ENCODE data around the gene ADAMTSL1. TPM values are rescaled to one million over a fixed set of nuclear protein-coding genes. Genes with fewer than 3 reads are reported as not detected.

ADAMTSL1 gene
- total RNA-seq, 1 donor from 2014 or later = 1.6 TPM

DNA sequence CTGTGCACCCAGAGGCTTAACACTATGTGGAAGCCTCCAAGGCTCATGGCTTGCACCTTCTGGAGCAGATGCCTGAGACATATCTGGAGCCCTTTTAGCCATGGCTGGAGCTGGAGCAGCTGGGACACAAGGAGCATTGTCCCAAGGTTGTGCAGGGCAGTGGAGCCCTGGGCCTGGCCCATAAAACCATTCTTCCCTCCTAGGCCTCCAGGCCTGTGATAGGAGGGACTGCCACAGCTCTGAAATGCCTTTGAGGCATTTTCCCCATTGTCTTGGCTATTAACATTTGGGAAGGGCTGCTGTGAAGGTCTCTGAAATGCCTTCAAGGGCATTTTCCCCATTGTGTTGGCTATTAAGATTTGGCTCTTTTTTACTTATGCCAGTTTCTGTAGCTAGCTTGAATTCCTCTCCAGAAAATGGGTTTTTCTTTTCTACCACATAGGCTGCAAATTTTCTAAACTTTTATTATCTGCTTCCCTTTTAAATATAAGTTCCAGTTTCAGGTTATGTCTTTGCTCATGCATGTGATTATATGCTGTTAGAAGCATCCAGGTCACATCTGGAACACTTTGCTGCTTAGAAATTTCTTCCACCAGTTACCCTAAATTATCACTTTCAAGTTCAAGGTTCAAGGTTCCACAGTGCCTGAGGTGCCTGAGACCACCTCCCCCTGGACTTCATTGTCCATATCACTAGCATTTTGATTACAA is 221.2 kb downstream of the ADAMTSL1 start:
- FAIRE-seq = no peak
- H3K4me3 ChIP-seq (ENCODE audit: low read depth, low read length) = no peak overlapping the region

DNA sequence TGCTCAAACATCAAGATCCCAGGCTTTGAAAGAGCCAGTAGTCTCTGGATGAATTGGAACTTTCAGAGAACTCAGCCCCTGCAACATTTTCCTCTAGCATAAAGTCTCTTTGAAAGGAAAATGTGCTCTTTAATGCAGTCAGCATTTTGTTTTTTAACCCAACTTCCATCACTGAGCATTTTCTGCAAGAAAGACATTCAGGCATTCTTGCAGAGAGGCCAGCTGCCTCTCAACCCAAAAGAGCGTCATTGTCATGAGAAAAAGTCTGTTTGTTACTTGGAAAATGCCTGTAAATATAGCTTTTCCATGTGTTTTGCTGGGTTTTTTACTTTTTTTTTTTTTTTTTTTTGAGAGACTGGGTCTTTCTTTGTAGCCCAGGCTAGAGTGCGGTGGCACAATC is 225.0 kb downstream of the ADAMTSL1 start:
- DNase-seq (ENCODE audit: low read depth) = no peak
- no peak for FAIRE-seq
- TF ChIP-seq, protein P1, sequence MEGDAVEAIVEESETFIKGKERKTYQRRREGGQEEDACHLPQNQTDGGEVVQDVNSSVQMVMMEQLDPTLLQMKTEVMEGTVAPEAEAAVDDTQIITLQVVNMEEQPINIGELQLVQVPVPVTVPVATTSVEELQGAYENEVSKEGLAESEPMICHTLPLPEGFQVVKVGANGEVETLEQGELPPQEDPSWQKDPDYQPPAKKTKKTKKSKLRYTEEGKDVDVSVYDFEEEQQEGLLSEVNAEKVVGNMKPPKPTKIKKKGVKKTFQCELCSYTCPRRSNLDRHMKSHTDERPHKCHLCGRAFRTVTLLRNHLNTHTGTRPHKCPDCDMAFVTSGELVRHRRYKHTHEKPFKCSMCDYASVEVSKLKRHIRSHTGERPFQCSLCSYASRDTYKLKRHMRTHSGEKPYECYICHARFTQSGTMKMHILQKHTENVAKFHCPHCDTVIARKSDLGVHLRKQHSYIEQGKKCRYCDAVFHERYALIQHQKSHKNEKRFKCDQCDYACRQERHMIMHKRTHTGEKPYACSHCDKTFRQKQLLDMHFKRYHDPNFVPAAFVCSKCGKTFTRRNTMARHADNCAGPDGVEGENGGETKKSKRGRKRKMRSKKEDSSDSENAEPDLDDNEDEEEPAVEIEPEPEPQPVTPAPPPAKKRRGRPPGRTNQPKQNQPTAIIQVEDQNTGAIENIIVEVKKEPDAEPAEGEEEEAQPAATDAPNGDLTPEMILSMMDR (IDR thresholded peaks at IDR 0.05; ENCODE audit: insufficient read depth, low read length, severe bottlenecking) = no peak
- H3K27me3 ChIP-seq (ENCODE audit: control insufficient read depth, insufficient read depth, low read length) = no peaks in the 10 kb centered on the region
- no peak overlapping the region for H3K4me3 ChIP-seq (ENCODE audit: low read depth, low read length)
- H3K36me3 ChIP-seq (ENCODE audit: control insufficient read depth, insufficient read depth, low read length) = no peaks in the 10 kb centered on the region

More for the DNA sequence above, 221.2 kb downstream of the ADAMTSL1 start:
- TF ChIP-seq, protein P1 (IDR thresholded peaks at IDR 0.05; ENCODE audit: insufficient read depth, low read length, severe bottlenecking) = no peak
- Histone ChIP-seq H3K27me3 (ENCODE audit: control insufficient read depth, insufficient read depth, low read length) (no peaks in the 10 kb centered on the region), H3K36me3 (ENCODE audit: control insufficient read depth, insufficient read depth, low read length) (no peaks in the 10 kb centered on the region)
- no peak for DNase-seq (ENCODE audit: low read depth)

DNA sequence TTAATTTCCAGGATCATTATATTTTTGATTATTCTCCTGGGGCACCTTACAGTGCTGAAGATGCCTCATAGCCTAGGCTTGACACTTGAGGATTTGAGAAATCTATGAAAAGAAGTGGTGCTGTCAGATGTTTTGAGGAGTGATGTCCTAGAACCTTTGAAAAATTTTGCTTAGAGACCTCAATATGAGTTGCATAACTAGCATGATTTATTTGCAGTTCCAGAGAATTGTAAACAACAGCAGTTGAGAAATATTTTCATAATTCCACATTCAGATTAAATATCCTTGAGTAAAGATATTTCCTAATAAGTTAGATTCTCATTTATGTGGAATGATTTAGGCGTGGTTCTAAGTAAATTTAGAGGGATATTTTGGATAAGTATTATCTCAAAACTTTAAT is 225.8 kb downstream of the ADAMTSL1 start:
- FAIRE-seq (no peak), DNase-seq (ENCODE audit: low read depth) (no peak)
- H3K27me3 ChIP-seq (ENCODE audit: control insufficient read depth, insufficient read depth, low read length) = no peaks in the 10 kb centered on the region
- TF ChIP-seq, protein P1 (IDR thresholded peaks at IDR 0.05; ENCODE audit: insufficient read depth, low read length, severe bottlenecking) = no peak
- H3K4me3 ChIP-seq (ENCODE audit: low read depth, low read length) = no peak overlapping the region
- H3K36me3 ChIP-seq (ENCODE audit: control insufficient read depth, insufficient read depth, low read length) = no peaks in the 10 kb centered on the region

DNA sequence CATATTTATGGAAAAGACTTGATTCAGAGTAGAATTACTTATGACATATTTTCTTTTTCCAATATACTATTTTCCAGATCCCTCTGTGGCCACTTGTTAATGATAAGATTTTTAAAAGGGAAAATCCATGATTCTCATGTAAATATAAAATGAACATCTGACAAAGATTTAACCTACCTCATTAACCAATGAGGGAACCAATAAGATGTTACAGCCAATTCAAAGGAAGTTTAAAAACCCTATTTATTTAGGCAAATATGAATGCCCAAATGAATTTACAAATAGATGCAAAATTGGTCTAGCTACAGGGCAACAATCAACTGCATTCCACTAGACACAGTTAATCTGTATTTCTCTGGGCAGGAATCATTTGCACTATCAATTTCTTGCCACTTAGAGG is 226.8 kb downstream of the ADAMTSL1 start:
- TF ChIP-seq, protein P1 (IDR thresholded peaks at IDR 0.05; ENCODE audit: insufficient read depth, low read length, severe bottlenecking) = no peak
- Histone ChIP-seq H3K36me3 (ENCODE audit: control insufficient read depth, insufficient read depth, low read length) (no peaks in the 10 kb centered on the region), H3K27me3 (ENCODE audit: control insufficient read depth, insufficient read depth, low read length) (no peaks in the 10 kb centered on the region), H3K4me3 (ENCODE audit: low read depth, low read length) (no peak overlapping the region)
- no peak for FAIRE-seq
- no peak for DNase-seq (ENCODE audit: low read depth)

DNA sequence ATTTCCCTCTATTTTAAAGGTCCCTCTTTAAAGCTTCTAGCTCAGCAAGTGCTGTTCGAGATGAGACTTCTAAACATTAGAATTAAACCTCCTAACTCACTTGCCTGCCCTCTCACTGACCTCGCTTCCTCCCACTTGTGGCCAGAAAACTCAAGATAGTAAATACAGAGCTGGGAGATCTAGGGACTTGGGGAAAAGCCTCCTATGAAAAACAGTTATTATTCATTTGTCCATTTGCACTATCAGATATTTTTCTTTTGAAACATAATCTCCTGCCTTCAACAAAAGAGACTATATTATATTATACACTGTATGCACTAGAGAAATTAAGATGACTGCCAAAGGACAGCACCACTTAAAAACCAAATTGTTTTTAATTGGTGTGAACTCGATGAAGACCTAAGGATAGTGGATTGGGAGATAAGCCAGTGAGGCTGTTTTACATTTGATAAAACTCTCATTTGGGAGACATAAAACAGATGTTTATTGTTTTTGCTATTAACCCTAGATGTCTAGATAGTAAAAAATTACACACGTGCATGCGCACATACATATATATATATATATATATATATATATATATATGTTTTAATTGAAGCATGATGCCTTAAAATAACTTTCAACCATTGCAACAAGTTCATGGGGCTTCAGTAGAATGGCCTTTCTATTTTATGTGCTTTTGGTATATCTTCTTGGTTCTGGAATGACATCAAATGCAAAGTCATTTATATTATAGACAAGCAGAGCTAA is 229.4 kb downstream of the ADAMTSL1 start:
- H3K36me3 ChIP-seq (ENCODE audit: control insufficient read depth, insufficient read depth, low read length) = no peaks in the 10 kb centered on the region
- H3K4me3 ChIP-seq (ENCODE audit: low read depth, low read length) = no peak overlapping the region
- TF ChIP-seq, protein P1 (IDR thresholded peaks at IDR 0.05; ENCODE audit: insufficient read depth, low read length, severe bottlenecking) = no peak
- no peak for FAIRE-seq
- H3K27me3 ChIP-seq (ENCODE audit: control insufficient read depth, insufficient read depth, low read length) = no peaks in the 10 kb centered on the region
- DNase-seq (ENCODE audit: low read depth) = no peak

Measured in bronchial epithelial cell (primary cell).